ENCODE results near the gene LCK. TPM values are rescaled to one million over a fixed set of nuclear protein-coding genes. Genes with fewer than 3 reads are reported as not detected.
"Not testable (repeated sequence)": the region's sequence is repeated elsewhere in the genome, so short reads cannot be mapped to it uniquely, and the experiment has no call there.

LCK gene
- polyA plus RNA-seq, 3 donors = 3.4 to 4.8 (median 3.8) TPM

GRCh38 chr1:32263744-32264143 lies 12.7 kb downstream of the LCK start:
- no peak for DNase-seq (ENCODE audit: extremely low read depth in 1 of 11, low read depth in 9 of 11, low spot score in 4 of 11)

- no peak for DNase-seq (ENCODE audit: extremely low read depth in 1 of 11, low read depth in 9 of 11, low spot score in 4 of 11)
Observed at GRCh38 chr1:32265846-32266245, 14.8 kb downstream of the LCK start.

GRCh38 chr1:32266921-32267591 lies 16.0 kb downstream of the LCK start:
- DNase-seq (ENCODE audit: extremely low read depth in 1 of 11, low read depth in 9 of 11, low spot score in 4 of 11) = no peak

GRCh38 chr1:32269744-32270143 lies 18.7 kb downstream of the LCK start:
- no peak for DNase-seq (ENCODE audit: extremely low read depth in 1 of 11, low read depth in 9 of 11, low spot score in 4 of 11)

- no peak for DNase-seq (ENCODE audit: extremely low read depth in 1 of 11, low read depth in 9 of 11, low spot score in 4 of 11)
Observed at GRCh38 chr1:32272557-32273390, 21.7 kb downstream of the LCK start.

GRCh38 chr1:32273391-32274208 lies 22.5 kb downstream of the LCK start:
- DNase-seq (ENCODE audit: extremely low read depth in 1 of 11, low read depth in 9 of 11, low spot score in 4 of 11) = no peak

GRCh38 chr1:32274646-32275340 lies 23.7 kb downstream of the LCK start:
- DNase-seq (ENCODE audit: extremely low read depth in 1 of 11, low read depth in 9 of 11, low spot score in 4 of 11) = no peak

- DNase-seq (ENCODE audit: extremely low read depth in 1 of 11, low read depth in 9 of 11, low spot score in 4 of 11) = no peak
Observed at GRCh38 chr1:32275424-32275823, 24.4 kb downstream of the LCK start.

- DNase-seq (ENCODE audit: extremely low read depth in 1 of 11, low read depth in 9 of 11, low spot score in 4 of 11) = no peak
Observed at GRCh38 chr1:32276032-32276782, 25.1 kb downstream of the LCK start.

- not testable (repeated sequence) for DNase-seq (ENCODE audit: extremely low read depth in 1 of 11, low read depth in 9 of 11, low spot score in 4 of 11)
Observed at GRCh38 chr1:32284777-32285176, 33.7 kb downstream of the LCK start.

GRCh38 chr1:32285658-32286057 lies 34.6 kb downstream of the LCK start:
- DNase-seq (ENCODE audit: extremely low read depth in 1 of 11, low read depth in 9 of 11, low spot score in 4 of 11) = no peak

- DNase-seq (ENCODE audit: extremely low read depth in 1 of 11, low read depth in 9 of 11, low spot score in 4 of 11) = no peak
Observed at GRCh38 chr1:32286763-32287162, 35.7 kb downstream of the LCK start.

GRCh38 chr1:32289256-32289655 lies 38.2 kb downstream of the LCK start:
- no peak for DNase-seq (ENCODE audit: extremely low read depth in 1 of 11, low read depth in 9 of 11, low spot score in 4 of 11)

- DNase-seq (ENCODE audit: extremely low read depth in 1 of 11, low read depth in 9 of 11, low spot score in 4 of 11) = no peak
Observed at GRCh38 chr1:32291145-32291707, 40.2 kb downstream of the LCK start.

GRCh38 chr1:32291708-32292538 lies 40.9 kb downstream of the LCK start, which contains the start of gene HDAC1:
Gene HDAC1 (plus strand): TSS chr1:32292083. CDS start chr1:32292170, 87 bp downstream.
- peak; percentile 72 to 93 (median 90) for DNase-seq (ENCODE audit: extremely low read depth in 1 of 11, low read depth in 9 of 11, low spot score in 4 of 11)

- not testable (repeated sequence) for DNase-seq (ENCODE audit: extremely low read depth in 1 of 11, low read depth in 9 of 11, low spot score in 4 of 11)
Observed at GRCh38 chr1:32298211-32298610, 47.1 kb downstream of the LCK start.

GRCh38 chr1:32299327-32299726 lies 48.3 kb downstream of the LCK start:
- no peak for DNase-seq (ENCODE audit: extremely low read depth in 1 of 11, low read depth in 9 of 11, low spot score in 4 of 11)

Data from renal cortex interstitium (tissue), 11 donors.